Neuron (in vitro differentiated cells): ENCODE data around the gene RAB2B.

Experiments used
- H2AFZ ChIP-seq: one replicate; pipeline ENCODE4 v1.6.1; 2013; ENCODE audit warnings: low read depth, mild to moderate bottlenecking, inconsistent platforms, low read length, moderate library complexity
- H3K27me3 ChIP-seq: one replicate; pipeline ENCODE4 v1.6.1; 2013; ENCODE audit warnings: low read length; ENCODE audit not compliant: insufficient read depth
- H3K36me3 ChIP-seq: one replicate; pipeline ENCODE4 v1.6.1; 2013; ENCODE audit warnings: low read length; ENCODE audit not compliant: insufficient read depth
- H3K4me1 ChIP-seq: one replicate; pipeline ENCODE4 v1.6.1; 2013; ENCODE audit warnings: low read length; ENCODE audit not compliant: insufficient read depth
- H3K4me3 ChIP-seq: 2 replicates; pipeline ENCODE4 v1.5.1; 2013; ENCODE audit warnings: mild to moderate bottlenecking, low read length, moderate library complexity
- H3K9me3 ChIP-seq: one replicate; pipeline ENCODE4 v1.6.1; 2013; ENCODE audit warnings: low read length

RAB2B gene

GRCh38 chr14:21476925-21477681 lies at the start of gene RAB2B, which contains the start of gene TOX4:
Gene RAB2B (minus strand): TSS chr14:21476959. CDS start chr14:21476872, 87 bp downstream.
Gene TOX4 (plus strand): TSS chr14:21477195. CDS start chr14:21477279, 84 bp downstream.
- H3K36me3 ChIP-seq = peaks cover 31% of the 10 kb centered on the region
- peaks cover 13% of the 10 kb centered on the region for H3K4me1 ChIP-seq
- peak within 1 kb of the TSS; percentile 90 for H2AFZ ChIP-seq
- H3K9me3 ChIP-seq = no peaks in the 10 kb centered on the region
- peak within 1 kb of the TSS; percentile 80 for H3K4me3 ChIP-seq
- no peaks in the 10 kb centered on the region for H3K27me3 ChIP-seq

- H3K4me3 ChIP-seq = peak within 1 kb of the TSS; percentile 89
- H2AFZ ChIP-seq = peak within 1 kb of the TSS; percentile 36
- peaks cover 49% of the 10 kb centered on the region for H3K36me3 ChIP-seq
- H3K27me3 ChIP-seq = no peaks in the 10 kb centered on the region
- peaks cover 35% of the 10 kb centered on the region for H3K4me1 ChIP-seq
- peaks cover 2% of the 10 kb centered on the region for H3K9me3 ChIP-seq
These were observed 49.4 kb upstream of the RAB2B start, which contains the start of gene SALL2 for GRCh38 chr14:21525962-21526671. Gene SALL2 (minus strand): TSS chr14:21526346. CDS start chr14:21526127, 219 bp downstream.

- no peaks in the 10 kb centered on the region for H3K27me3 ChIP-seq
- H3K4me1 ChIP-seq = peaks cover 35% of the 10 kb centered on the region
- H2AFZ ChIP-seq = no peak overlapping the region
- H3K36me3 ChIP-seq = peaks cover 54% of the 10 kb centered on the region
- H3K4me3 ChIP-seq = peak overlapping the region; percentile 89
- peaks cover 2% of the 10 kb centered on the region for H3K9me3 ChIP-seq
These were observed 48.8 kb upstream of the RAB2B start for GRCh38 chr14:21525571-21525961.

GRCh38 chr14:21524575-21525490 lies 48.1 kb upstream of the RAB2B start:
- Histone ChIP-seq H2AFZ (no peak overlapping the region), H3K27me3 (no peaks in the 10 kb centered on the region), H3K4me1 (peaks cover 35% of the 10 kb centered on the region), H3K36me3 (peaks cover 58% of the 10 kb centered on the region), H3K9me3 (peaks cover 2% of the 10 kb centered on the region), H3K4me3 (peak overlapping the region; percentile 89)

GRCh38 chr14:21523203-21523602 lies 46.4 kb upstream of the RAB2B start:
- H3K9me3 ChIP-seq = peaks cover 2% of the 10 kb centered on the region
- H3K4me3 ChIP-seq = no peak overlapping the region
- peaks cover 32% of the 10 kb centered on the region for H3K4me1 ChIP-seq
- H3K27me3 ChIP-seq = no peaks in the 10 kb centered on the region
- H3K36me3 ChIP-seq = peaks cover 52% of the 10 kb centered on the region
- H2AFZ ChIP-seq = no peak overlapping the region

- H3K4me3 ChIP-seq = no peak overlapping the region
- H3K36me3 ChIP-seq = peaks cover 52% of the 10 kb centered on the region
- peaks cover 18% of the 10 kb centered on the region for H3K4me1 ChIP-seq
- peaks cover 2% of the 10 kb centered on the region for H3K9me3 ChIP-seq
- no peaks in the 10 kb centered on the region for H3K27me3 ChIP-seq
- no peak overlapping the region for H2AFZ ChIP-seq
These were observed 44.7 kb upstream of the RAB2B start for GRCh38 chr14:21521501-21521900.

GRCh38 chr14:21520767-21521166 lies 44.0 kb upstream of the RAB2B start:
- no peak overlapping the region for H3K4me3 ChIP-seq
- peaks cover 52% of the 10 kb centered on the region for H3K36me3 ChIP-seq
- peaks cover 2% of the 10 kb centered on the region for H3K9me3 ChIP-seq
- no peak overlapping the region for H2AFZ ChIP-seq
- H3K4me1 ChIP-seq = peaks cover 15% of the 10 kb centered on the region
- no peaks in the 10 kb centered on the region for H3K27me3 ChIP-seq

GRCh38 chr14:21518725-21519124 lies 42.0 kb upstream of the RAB2B start:
- H3K9me3 ChIP-seq = peaks cover 2% of the 10 kb centered on the region
- H3K36me3 ChIP-seq = peaks cover 35% of the 10 kb centered on the region
- peaks cover 16% of the 10 kb centered on the region for H3K4me1 ChIP-seq
- no peak overlapping the region for H2AFZ ChIP-seq
- H3K27me3 ChIP-seq = no peaks in the 10 kb centered on the region
- H3K4me3 ChIP-seq = no peak overlapping the region

GRCh38 chr14:21514341-21514740 lies 37.6 kb upstream of the RAB2B start:
- H3K9me3 ChIP-seq = no peaks in the 10 kb centered on the region

GRCh38 chr14:21510735-21511657 lies 34.2 kb upstream of the RAB2B start, which contains the start of gene METTL3:
Gene METTL3 (minus strand): TSS chr14:21511340. CDS start chr14:21511223, 117 bp downstream.
- peaks cover 19% of the 10 kb centered on the region for H3K4me1 ChIP-seq
- H2AFZ ChIP-seq = peak within 1 kb of the TSS; percentile 66
- no peaks in the 10 kb centered on the region for H3K27me3 ChIP-seq
- peaks cover 22% of the 10 kb centered on the region for H3K36me3 ChIP-seq
- H3K4me3 ChIP-seq = peak within 1 kb of the TSS; percentile 79
- no peaks in the 10 kb centered on the region for H3K9me3 ChIP-seq

More at GRCh38 chr14:21514341-21514740, 37.6 kb upstream of the RAB2B start:
- Histone ChIP-seq H2AFZ (peak overlapping the region; percentile 64), H3K4me3 (no peak overlapping the region), H3K27me3 (no peaks in the 10 kb centered on the region), H3K4me1 (peaks cover 23% of the 10 kb centered on the region), H3K36me3 (peaks cover 2% of the 10 kb centered on the region)

GRCh38 chr14:21509432-21510143 lies 32.8 kb upstream of the RAB2B start:
- no peaks in the 10 kb centered on the region for H3K27me3 ChIP-seq
- peaks cover 22% of the 10 kb centered on the region for H3K36me3 ChIP-seq
- H3K4me3 ChIP-seq = peak overlapping the region; percentile 79
- no peak overlapping the region for H2AFZ ChIP-seq
- no peaks in the 10 kb centered on the region for H3K9me3 ChIP-seq
- peaks cover 19% of the 10 kb centered on the region for H3K4me1 ChIP-seq
